ENCODE measurements around the gene TBX3.

TBX3 gene

DNA sequence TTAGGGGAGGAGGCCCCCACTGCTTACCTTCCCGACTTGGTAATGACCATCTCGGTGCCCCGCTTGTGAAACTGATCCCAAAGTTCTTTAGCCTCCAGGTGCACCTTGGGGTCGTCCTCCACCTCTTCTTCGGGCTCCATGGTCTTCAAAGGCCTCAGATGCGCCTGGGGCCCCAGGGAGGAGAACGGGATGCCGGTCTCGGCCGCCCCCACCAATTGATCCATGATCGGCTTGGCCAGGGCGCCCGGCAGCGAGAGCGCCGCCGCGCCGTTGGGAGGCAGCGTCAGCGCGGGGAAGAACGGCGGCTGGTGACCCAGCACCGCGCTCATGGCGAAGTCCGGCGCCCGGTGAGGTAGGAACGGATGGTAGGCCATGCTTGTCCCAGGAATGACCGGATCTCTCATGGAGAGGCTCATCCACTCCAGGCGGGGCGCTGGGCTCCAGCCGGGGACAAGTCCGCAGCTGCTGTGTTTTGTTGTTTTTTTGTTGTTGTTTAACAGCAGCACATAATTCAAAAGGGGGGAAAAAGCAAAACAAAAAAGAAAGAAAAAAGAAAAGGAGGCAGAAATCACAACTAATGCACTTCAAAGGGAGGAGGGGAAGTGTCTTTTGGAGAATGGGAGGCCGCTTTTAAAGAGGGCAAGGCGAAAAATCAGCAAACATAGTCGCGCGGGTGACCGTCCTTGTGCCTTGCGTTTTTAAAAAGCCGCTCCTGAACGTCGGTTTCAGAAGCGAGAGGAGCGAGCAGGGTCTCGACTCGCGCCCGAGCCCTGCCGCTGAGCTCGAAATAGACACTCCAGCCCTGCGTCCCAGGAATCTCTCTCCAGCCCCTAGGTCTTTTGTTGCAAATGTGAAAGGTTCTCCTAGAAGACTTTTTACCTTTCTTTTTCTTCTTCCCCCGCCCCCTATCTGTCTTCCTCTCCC is 928 bp downstream of the TBX3 start:
- DNase-seq (ENCODE audit: low read depth): no peak

DNA sequence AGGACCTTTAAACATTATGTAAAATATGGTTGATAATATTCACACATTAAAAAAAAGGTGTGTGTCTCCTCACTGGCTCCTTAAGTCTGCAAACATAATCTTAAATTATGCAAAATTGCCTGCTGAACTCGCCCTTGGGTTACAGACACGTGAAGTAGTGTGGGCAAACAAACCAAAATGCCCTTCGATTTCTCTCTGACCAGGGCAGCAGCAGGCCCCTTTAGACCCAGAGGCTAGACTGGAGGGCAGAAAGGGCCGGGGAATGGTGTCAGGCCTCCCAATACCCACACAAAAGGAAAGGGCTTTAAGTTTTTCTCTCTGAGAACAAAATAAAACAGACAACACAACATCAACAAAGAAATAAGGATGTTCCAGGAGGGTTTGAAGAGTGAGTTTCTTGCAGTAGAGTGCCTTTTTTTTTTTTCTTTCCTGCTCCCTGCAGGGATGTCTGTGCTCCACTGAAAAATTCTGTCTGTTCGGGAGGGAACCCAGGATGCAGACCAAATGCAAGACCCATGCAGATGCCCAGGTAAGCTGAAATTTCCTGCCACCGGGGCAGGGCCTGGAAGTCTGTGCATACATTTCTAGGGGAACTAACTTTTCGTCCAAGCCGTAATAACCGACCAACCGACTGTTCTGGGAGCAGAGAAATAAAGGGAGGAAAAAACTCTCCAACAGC is 1.7 kb downstream of the TBX3 start:
- no peak for DNase-seq (ENCODE audit: low read depth)

DNA sequence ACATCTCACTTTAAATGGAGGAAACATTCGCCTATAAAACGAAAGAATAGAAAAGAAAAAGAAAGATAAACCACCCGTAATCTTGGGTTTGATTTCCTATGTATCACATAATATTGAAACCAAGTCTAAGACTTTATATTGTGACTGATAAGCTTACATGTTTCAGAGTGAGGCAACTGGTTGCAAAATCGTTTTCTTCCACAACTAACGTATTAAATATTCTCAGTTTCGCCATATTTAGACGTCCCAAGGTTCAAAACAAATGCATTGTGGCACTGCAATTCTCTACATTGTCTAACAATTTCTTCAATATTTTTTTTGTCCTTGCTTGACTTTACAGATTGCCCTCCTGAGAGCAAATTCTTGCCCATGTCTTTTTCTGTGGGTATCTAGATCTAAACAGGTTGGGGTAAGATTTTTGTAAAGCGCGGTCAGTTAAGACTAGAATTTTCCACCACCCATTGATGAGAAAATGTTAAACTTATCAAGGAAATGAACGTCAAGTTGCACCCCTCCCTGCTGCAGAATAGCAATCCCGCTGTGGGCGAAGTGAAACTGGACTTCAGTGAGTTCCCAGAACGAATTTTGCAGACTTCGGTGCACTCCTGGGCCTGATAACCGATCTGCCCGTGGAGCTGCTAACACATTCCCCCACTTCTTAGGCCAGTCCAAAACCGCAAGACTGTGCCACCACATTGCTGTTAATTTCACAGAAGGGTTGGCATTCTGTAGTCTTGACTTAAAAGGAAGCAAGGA is 2.7 kb downstream of the TBX3 start:
- DNase-seq (ENCODE audit: low read depth): no peak

DNA sequence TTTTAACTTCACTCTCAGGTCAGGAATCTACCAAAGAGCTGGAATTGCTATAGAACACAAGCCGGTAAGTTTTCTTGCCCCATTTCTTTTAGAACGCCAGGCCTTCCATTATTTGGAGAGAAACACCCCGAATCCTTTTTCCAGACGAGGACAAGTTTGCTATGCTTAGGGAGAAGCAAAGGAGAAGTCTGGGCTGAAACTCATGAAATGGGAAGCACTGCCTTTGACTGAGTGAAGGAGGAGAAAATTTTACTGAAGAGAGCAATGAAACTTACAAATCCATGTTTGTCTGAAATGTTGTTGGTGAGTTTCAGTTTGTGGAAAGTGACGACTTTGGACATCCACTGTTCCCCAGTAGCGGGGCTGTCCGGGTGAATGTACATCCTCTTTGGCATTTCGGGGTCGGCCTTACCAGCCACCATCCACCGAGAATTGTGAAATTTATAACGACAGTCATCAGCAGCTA is 3.3 kb downstream of the TBX3 start:
- no peak for DNase-seq (ENCODE audit: low read depth)

DNA sequence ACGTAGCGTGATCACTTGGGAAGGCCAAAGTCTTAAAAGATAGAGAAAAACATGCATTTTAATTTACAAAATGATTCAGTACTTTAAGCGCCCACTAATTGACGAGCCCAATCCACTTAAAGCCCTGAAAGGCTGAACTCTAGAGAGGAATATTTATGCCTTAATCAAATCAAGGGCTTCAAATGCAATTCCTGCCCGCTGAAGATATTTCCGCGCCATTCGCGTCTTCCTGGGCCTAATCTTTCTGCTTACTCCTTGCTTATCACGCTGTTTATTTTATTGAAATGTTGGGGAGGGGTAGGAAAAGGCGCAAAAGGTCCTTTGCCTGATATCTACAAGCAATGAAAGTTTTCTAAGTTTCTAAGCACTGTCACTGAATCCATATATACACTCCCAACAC is 4.0 kb downstream of the TBX3 start:
- DNase-seq (ENCODE audit: low read depth): no peak

DNA sequence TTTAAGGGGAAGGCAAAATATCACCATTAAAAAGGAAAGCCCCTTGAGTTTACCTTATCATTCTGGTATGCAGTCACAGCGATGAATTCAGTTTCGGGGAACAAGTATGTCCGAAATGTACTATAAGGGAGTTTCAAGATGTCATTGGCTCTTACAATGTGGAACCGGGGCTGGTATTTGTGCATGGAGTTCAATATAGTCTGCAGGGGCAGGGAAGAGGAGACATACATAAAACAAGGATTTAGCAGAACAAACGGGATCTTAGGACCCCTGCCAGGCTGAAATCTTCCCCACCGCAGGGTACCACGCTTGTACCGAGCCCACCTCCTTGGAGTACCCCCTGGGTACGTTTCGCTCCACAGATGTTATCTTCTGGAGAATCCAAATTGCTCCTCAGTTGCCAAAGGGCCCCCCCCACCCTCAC is 4.5 kb downstream of the TBX3 start:
- DNase-seq (ENCODE audit: low read depth): no peak

DNA sequence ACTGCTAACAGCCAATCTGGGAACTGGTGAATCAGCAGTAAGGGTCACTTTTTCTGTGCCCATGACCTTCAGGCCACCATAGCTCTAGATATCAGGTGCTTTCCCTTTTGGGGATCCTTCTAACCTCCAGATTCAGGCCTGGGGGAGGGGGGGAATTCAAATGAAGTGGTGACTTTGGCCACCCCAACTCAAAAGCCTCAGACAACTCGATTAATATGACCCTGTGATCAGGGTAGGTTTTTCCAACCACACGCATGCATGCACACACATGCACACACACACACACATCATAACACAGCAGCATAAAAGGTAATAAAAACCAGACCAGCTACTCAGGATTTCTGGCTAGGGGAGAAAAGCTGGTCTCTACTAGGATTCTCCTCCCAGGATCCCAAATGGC is 5.3 kb downstream of the TBX3 start:
- no peak for DNase-seq (ENCODE audit: low read depth)

DNA sequence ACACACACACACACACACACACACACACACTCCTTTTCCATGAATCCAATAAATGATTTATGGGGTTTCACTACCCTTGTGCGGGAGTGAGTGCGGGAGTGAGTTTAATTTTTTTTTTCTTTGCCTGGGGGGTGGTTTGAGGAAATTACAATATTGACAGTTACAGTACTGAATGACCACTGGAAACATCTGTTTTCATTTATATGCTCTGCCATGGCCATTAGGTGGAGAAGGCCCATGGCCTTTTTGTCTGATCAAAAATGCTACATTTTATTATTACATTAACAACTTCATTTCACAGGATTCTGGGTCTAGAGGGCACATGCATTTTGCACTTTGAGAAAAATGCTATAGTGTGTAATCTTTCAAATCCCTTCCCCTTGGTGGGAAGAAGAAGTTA is 5.9 kb downstream of the TBX3 start:
- no peak for DNase-seq (ENCODE audit: low read depth)

DNA sequence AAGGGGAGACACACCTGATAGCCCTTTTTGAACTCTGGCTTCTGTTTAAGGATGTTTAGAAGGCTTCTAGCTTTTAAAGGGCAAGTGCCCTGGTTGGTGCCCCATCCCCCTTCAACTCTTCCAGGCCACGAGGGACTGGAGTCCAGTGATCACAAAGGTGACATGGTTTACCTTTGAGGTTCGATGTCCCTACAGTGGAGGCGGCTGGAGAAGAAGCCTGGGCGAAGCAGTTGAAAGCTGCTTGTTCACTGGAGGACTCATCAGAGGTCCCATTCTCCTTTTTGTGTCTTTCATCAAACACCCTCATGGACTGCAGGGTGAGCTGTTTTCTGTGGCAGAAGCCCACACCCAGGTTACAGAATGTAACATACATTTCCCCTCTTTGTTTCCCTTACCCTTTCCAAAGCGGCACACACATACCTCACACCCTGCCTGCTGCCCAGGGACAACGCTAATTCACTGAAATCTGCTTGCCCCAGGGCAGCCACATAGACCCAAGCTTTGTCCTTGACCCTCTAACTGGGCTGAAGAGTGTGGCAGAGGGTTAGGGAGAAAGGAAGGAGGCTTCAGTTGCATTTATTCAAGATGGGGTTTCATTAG is 7.7 kb downstream of the TBX3 start:
- DNase-seq (ENCODE audit: low read depth): no peak

DNA sequence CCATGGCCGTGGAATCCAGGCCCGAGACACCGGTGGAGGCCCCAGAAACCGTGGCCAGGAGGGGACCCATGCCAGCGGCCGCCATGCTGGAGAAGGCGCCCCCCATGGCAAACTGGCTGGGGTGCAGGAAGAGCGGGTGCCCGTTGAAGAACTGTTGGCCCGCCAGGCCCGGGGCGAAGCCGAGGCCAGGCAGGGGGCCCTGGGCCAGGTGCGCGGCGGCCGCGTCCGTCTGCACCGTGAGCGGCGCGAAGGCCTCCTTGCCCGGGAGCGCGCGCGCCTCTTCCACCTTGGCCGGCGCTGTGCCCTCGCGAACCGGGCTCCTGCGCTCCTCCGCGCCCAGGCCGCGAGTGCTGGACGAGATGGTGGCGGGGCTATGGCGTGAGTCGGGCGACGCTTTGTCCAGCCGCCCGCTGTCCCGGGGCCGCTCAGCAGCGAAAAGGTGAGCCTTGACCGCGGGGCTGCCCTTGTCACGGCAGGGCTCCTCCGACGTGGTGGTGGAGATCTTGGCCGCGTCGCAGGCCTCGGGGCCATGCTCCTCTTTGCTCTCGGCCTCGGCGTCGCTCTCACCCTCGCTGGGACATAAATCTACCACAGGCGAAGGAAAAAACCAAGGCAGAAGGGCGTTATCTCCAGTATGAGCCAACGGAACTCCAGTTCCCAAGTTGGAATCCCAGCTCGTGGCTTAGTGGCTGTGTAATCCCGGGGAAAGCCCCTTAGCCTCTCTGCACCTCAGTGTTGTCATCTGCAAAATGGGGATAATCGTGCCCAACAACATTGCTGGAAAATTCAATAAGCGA is 9.5 kb downstream of the TBX3 start:
- DNase-seq (ENCODE audit: low read depth): no peak

DNA sequence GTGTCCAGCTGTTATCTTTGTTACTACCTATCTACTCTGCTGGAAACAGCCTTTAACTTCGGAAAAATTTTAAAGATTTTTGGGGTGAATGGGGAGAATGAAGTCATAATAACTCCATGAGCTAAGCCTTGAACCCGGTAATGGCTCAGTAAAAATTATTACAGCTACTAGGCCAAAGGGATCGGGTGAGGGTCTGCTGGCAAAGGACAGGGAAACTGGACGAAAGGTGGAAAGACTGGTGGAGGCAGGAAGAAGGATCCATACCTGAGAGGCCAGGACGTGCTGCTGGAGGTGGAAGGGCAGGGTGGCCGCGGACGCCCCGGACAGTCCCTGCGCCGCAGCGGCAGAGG is 10.1 kb downstream of the TBX3 start:
- no peak for DNase-seq (ENCODE audit: low read depth)

DNA sequence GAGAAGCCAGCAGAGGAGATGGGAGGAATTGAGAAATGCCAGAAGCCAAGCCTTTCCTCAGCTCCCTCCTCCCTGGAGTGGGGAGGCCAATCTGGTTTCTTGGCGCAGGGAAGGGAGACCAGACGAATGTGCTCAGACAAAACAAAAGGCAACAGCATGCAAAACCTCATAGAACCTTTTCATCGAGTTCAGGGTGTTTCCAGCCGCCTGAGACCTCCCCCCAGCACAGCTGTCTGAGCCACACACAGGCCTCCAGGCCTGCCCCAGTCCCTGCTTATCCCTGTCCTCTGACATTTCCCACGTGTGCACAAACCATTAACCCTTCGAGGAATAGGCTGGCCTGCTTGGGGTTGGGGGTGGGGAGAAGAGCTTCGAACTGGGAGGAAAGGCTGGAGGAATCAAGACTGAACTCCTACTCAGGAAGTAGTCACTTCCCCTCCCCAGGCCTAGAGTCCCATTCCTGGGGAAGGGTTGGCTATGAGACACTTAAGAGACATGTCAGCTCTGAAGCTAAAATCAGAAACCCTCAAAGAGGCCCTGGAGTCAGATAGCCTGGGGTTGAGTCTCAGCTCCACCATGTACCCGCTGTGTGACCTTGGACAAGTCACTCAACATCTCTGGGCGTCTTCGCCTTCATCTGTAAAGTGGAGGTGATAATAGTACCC is 10.7 kb downstream of the TBX3 start:
- DNase-seq (ENCODE audit: low read depth): no peak

DNA sequence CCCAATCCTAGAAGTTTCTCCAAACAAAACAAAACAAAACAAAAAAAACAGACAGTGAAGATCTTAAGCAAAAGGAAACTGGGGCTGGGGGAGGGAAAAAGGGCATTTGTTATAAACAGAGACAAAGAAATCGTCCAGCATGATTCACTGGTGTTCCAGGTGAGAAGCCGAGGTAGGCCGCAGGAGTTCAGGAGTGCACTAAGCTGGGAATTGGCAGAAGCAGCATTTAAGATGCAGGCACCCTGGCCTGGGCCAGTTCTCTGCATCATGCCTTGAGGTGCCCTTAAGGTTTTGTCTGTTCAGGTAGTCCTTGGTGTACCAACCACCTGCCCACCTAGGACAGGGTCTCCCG is 11.2 kb downstream of the TBX3 start:
- no peak for DNase-seq (ENCODE audit: low read depth)

DNA sequence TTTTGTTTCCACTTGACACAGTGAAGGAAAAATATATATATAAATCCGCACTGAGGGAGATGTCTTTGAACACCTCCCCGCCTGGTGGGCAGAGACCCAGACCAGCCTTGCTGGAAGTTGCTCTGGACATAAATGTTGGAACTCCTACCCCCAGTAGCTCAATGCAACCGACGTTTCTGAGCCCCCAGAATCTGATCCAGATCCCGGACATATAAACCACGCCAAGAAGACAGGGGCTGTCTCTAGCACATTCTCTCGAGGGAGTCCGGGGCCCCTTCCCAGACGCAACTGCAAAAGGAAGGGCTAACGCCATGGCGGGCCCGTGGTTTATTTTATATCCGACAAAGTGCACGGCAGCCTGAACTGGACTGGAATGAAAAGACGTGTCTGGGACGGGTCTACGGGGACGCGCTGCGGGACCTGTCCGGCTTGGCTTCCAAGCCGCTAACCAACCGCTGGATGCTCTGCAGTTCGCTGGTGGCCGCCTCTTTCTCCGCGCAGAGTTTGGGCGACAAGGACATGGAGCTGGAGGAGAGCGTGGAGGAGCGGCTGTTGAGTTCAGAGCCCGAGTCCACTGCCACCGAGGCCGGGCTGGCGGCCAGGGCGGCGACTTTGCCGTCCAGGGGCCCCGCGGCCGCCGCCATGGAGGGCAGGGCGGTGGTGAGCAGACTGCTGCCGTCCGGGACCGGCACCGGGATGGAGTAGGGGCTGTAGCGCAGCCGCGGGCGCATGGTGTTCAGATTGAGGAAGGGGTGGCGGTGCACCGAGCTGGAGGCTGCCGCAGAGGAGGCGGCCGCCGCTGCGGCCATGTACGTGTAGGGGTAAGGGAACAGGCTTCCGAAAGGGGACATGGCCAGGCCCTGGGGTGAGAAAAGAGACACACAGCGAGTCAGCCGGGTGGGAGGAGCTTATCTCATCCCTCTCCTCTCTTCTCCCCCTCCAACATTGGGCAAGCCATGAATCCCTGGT is 12.2 kb downstream of the TBX3 start:
- no peak for DNase-seq (ENCODE audit: low read depth)

DNA sequence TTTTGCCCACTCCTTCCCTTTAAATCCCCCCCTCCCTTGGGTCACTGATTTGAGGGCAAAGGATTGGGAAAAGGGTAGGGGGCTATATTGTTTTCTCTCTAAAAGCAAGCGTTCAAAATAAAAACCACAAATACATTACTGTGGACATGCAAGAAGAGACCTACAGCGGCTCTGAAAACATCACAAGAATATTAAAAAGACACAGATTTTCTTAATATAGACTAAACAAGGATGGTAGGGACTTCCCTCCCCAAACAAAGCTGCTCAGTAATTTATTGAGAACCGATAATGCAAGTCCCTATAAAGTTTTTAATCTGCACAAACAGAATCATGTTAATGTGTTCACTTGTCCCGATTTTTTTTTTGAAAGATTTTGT is 12.9 kb downstream of the TBX3 start:
- no peak for DNase-seq (ENCODE audit: low read depth)

DNA sequence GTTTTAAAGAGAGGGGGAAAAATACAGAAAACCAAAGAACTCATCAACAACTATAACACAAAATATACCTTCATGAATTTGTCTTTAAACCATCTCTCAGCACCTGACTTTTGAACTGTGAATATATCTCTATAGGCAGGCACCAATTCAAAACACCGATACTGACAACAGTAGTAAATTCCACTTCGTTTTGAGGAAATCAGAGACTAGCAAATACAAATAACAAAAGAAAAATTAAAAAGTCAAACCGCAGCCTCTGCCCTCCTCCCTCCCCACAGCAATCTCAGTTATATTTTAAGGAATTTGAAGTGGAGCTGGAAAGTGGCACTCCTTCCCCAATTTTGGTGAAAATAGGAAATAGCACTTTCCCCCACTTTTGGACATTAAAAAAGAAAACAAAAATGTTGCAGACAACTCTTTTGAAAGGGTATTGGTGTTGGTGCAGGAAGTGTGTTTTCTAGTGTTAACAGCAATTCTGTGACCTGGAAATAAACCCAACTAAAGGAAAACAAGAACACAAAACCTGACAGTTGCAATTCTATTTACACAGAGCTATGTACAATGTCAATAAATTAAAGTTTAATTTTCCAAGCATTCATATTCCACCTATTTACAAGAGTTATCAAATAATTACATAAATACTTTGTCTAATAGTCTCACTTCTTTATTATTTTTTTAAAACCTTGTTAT is 13.5 kb downstream of the TBX3 start:
- DNase-seq (ENCODE audit: low read depth): no peak

DNA sequence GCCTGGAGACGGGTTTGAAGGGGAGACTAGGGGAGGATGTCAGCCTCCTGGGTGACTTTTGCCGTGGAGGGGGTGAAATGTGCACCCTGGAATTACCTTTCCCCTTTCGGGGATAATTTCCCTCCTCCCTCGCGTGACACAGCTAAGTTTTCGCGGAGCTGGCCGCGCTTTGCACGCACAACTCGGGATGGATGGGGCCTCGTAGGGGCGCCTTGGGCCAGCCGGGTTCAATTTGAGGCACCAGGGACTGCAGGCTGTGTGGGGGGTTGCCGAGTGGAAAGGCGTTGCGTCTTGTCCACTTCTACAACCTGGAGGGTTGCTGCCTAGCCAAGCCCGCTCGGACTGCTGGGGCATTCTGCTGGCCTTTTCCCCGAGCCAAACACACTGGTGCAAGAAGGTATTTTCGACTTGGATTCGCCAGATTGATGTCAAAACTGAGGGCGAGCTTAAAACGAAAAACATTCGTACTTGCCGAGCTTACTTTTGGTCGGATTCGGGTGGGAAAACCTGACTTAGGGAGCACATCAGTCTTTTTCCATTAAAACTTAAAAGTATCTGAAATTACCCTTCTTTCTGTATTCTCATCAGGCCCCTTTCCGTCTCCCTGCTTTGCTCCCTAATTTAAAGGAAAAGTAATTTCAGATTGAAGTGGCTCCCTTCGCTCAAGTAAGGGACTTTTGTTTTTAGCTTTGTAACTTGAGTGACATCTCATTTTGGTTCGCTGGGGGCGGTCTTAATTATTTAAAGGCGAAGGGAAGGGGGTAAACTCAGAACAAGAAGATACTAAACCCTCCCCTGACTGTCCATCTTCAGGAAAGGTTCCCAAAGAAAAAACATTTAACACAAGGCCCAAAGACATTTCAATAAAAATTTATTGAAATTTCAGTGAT is 14.3 kb downstream of the TBX3 start:
- no peak for DNase-seq (ENCODE audit: low read depth)

DNA sequence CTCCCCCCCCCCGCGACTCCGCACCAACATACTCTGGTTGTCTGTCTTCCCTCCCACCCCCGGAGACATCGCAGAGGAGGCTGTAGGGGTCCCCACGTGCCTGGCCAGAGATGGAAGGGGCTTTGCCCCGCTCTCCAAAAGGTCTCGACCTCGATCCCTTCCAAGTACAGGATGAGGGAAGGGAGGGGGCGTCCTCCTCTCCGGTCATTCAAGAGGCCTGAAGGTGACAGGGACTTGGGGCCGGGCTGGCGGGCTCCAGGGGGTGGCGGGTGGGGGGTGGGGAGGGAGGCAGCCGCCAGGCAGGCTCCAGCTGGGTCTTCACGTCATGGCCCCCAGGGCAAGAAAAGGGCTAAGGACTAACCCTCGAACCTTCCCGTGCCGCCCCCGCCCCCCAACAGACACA is 15.1 kb downstream of the TBX3 start:
- DNase-seq (ENCODE audit: low read depth): no peak
